Stimulated activated naive B cell treated with anti-CD40 and anti-IgM and Interleukin-4, amounts not matched to agents 10 μg/mL and 1 μg/mL and 100 μg/mL, for 72 hours (primary cell): ENCODE measurements around the gene TBL1Y.
"Not testable (repeated sequence)": the region's sequence is repeated elsewhere in the genome, so short reads cannot be mapped to it uniquely, and the experiment has no call there.

ENCODE experiments used
- ATAC-seq, 2 donors: fragments of 150-1000 bp; cut with Tn5 transposase; replicated peaks; 2 replicates each; pipeline ENCODE4 v1.10.0; 2021; ENCODE audit warnings: moderate library complexity in 1 of 2
- DNase-seq: peaks from one replicate; pipeline ENCODE4 v3.0.0; 2021
- H3K27ac Mint-ChIP-seq: one replicate; pipeline ENCODE4 v1.8.0; 2022; ENCODE audit warnings: mild to moderate bottlenecking, mixed read lengths
- H3K27me3 Mint-ChIP-seq, 2 donors: one replicate each; pipeline ENCODE4 v1.8.0; 2022; ENCODE audit warnings: mixed read lengths in 2 of 2
- H3K36me3 Mint-ChIP-seq, 2 donors: one replicate each; pipeline ENCODE4 v1.8.0; 2022; ENCODE audit warnings: mixed read lengths in 2 of 2, mild to moderate bottlenecking in 1 of 2
- H3K4me1 Mint-ChIP-seq, 2 donors: one replicate each; pipeline ENCODE4 v1.8.0; 2022; ENCODE audit warnings: mixed read lengths in 2 of 2, mild to moderate bottlenecking in 1 of 2
- H3K4me3 Mint-ChIP-seq, 2 donors: one replicate each; pipeline ENCODE4 v1.8.0; 2022; ENCODE audit warnings: mild to moderate bottlenecking in 2 of 2, mixed read lengths in 2 of 2, moderate library complexity in 1 of 2
- H3K9me3 Mint-ChIP-seq, 2 donors: one replicate each; pipeline ENCODE4 v1.8.0; 2022; ENCODE audit warnings: mixed read lengths in 2 of 2, mild to moderate bottlenecking in 1 of 2

Gene TBL1Y

DNA sequence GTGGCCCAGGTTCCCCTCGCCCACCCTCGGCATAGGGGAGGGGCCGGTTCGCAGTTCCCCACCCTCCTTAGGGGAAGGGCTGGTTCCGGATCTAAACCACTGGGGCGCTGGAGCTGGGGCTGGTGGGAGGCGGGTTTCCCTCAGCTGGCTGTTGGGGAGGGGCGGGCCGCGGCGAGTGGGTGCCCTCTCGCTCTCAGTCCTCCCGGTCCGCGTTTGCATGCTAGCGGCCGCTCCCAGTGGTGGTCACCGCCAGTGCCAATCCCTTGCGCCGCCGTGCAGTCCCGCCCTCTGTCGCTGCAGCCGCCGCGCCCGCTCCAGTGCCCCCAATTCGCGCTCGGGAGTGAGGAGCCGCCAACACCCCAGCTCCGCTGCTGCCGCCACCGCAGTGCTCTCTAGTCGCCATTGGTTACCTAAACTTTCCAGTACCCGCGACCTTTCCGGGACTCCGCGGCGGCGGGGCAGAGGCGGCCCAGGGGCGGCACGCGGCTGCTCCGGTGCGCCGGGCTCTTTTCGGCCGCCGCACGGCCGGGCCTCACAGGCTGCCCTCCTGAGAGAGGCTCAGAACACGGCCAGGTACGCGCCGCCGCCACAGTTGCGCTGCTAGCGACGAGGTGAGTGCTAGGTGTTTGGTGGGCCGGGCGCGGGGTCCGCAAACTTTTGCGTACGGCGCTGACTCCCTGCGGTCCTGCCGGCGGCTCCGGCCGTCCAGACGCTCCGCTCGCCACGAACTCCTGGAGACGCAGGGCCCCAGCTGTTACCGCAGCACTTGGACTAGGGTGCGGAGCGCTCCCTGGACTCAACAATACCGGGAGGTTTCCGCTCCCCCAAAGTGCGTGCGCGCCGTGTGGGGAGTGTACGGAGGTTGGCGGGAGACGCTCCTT, at the start of gene TBL1Y:
Gene TBL1Y (plus strand): TSS at position 326 of the 881 bp plus-strand sequence. CDS start 114,388 bp downstream, outside the sequence.
- no peaks in the 10 kb centered on the region for H3K36me3 Mint-ChIP-seq
- H3K27me3 Mint-ChIP-seq: peaks cover 0 to 19% of the 10 kb centered on the region in 2 donors
- H3K9me3 Mint-ChIP-seq: no peaks in the 10 kb centered on the region
- no peak within 1 kb of the TSS for H3K27ac Mint-ChIP-seq
- peak in 1 of 2 donors; percentile 25 for ATAC-seq
- H3K4me1 Mint-ChIP-seq: no peaks in the 10 kb centered on the region
- no peak for DNase-seq
- H3K4me3 Mint-ChIP-seq: peak within 1 kb of the TSS in 1 of 2 donors; percentile 47

GRCh38 chrY:6894496-6894895, 16.0 kb upstream of the TBL1Y start:
- Mint-ChIP-seq H3K9me3 (peaks cover 0 to 1% of the 10 kb centered on the region in 2 donors), H3K4me1 (no peaks in the 10 kb centered on the region), H3K4me3 (no peak overlapping the region), H3K27me3 (no peaks in the 10 kb centered on the region), H3K27ac (no peak overlapping the region), H3K36me3 (no peaks in the 10 kb centered on the region)
- DNase-seq (no peak), ATAC-seq (no peak)

GRCh38 chrY:6895236-6895635, 15.3 kb upstream of the TBL1Y start:
- Mint-ChIP-seq H3K4me1 (no peaks in the 10 kb centered on the region), H3K27ac (no peak overlapping the region)
- no peak for ATAC-seq

DNA sequence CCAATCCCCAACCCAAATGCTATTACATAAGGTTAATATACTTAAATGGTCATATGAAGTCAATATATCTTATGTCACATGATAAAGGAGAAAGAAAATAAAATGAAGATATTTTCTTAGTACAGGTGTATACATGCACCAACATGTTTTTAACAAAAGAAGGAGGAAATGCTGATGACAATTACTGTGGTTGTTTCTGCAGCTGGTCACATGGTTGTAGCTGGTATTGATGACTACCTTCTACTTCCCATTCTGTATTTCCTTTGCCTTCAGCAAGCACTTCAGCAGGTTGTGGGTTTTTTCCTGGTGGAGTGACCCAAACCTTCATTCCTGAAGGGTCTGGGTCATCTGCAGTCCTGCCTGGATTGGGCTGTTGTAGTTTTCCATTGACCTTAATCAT, 8.4 kb upstream of the TBL1Y start:
- not testable (repeated sequence) for ATAC-seq, H3K27me3 Mint-ChIP-seq

More at GRCh38 chrY:6895236-6895635, 15.3 kb upstream of the TBL1Y start:
- Mint-ChIP-seq H3K36me3 (no peaks in the 10 kb centered on the region), H3K27me3 (no peaks in the 10 kb centered on the region), H3K9me3 (peaks cover 0 to 1% of the 10 kb centered on the region in 2 donors), H3K4me3 (no peak overlapping the region)
- no peak for DNase-seq

GRCh38 chrY:6907591-6907990, 2.9 kb upstream of the TBL1Y start:
- no peaks in the 10 kb centered on the region for H3K36me3 Mint-ChIP-seq
- H3K9me3 Mint-ChIP-seq: no peaks in the 10 kb centered on the region
- H3K4me1 Mint-ChIP-seq: no peaks in the 10 kb centered on the region
- no peak for DNase-seq
- H3K4me3 Mint-ChIP-seq: no peak overlapping the region
- no peak for ATAC-seq
- H3K27ac Mint-ChIP-seq: no peak overlapping the region
- H3K27me3 Mint-ChIP-seq: peaks cover 0 to 19% of the 10 kb centered on the region in 2 donors

More for the DNA sequence above, 8.4 kb upstream of the TBL1Y start:
- not testable (repeated sequence) for H3K4me3 Mint-ChIP-seq, H3K4me1 Mint-ChIP-seq, H3K27ac Mint-ChIP-seq, DNase-seq, H3K9me3 Mint-ChIP-seq, H3K36me3 Mint-ChIP-seq

GRCh38 chrY:6908021-6908420, 2.5 kb upstream of the TBL1Y start:
- not testable (repeated sequence) for H3K9me3 Mint-ChIP-seq, H3K4me1 Mint-ChIP-seq, ATAC-seq, DNase-seq, H3K4me3 Mint-ChIP-seq, H3K36me3 Mint-ChIP-seq, H3K27ac Mint-ChIP-seq
- H3K27me3 Mint-ChIP-seq: peaks cover 0 to 19% of the 10 kb centered on the region in 2 donors

DNA sequence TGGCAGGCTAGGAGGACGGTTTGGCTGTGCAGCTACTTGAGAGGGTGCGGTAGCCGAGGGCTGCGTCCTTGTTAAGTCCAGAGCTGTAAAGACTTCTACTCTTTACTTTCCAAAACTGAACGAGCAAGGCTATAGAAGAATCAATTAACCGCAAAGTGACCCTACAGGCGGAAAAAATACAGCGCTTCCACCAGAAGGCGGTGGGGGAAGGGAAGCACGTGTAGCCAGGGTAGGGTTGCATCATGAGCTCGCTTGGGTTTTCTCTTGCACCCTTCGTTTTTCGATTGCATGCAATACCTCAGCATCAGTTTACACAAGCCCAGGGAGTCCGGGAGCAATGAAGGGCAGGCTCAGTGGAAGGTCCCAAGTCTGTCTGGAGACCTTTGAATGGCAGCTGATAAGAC, 1.4 kb upstream of the TBL1Y start:
- no peak for DNase-seq
- no peak for ATAC-seq
- no peaks in the 10 kb centered on the region for H3K36me3 Mint-ChIP-seq
- H3K9me3 Mint-ChIP-seq: no peaks in the 10 kb centered on the region
- H3K27me3 Mint-ChIP-seq: peaks cover 0 to 19% of the 10 kb centered on the region in 2 donors
- no peak overlapping the region for H3K27ac Mint-ChIP-seq
- H3K4me1 Mint-ChIP-seq: no peaks in the 10 kb centered on the region
- no peak overlapping the region for H3K4me3 Mint-ChIP-seq

GRCh38 chrY:6909856-6910255, 641 bp upstream of the TBL1Y start:
- H3K4me3 Mint-ChIP-seq: no peak overlapping the region
- ATAC-seq (no peak), DNase-seq (no peak)
- H3K27me3 Mint-ChIP-seq: peaks cover 0 to 19% of the 10 kb centered on the region in 2 donors
- no peaks in the 10 kb centered on the region for H3K4me1 Mint-ChIP-seq
- H3K9me3 Mint-ChIP-seq: no peaks in the 10 kb centered on the region
- H3K27ac Mint-ChIP-seq: no peak overlapping the region
- no peaks in the 10 kb centered on the region for H3K36me3 Mint-ChIP-seq

DNA sequence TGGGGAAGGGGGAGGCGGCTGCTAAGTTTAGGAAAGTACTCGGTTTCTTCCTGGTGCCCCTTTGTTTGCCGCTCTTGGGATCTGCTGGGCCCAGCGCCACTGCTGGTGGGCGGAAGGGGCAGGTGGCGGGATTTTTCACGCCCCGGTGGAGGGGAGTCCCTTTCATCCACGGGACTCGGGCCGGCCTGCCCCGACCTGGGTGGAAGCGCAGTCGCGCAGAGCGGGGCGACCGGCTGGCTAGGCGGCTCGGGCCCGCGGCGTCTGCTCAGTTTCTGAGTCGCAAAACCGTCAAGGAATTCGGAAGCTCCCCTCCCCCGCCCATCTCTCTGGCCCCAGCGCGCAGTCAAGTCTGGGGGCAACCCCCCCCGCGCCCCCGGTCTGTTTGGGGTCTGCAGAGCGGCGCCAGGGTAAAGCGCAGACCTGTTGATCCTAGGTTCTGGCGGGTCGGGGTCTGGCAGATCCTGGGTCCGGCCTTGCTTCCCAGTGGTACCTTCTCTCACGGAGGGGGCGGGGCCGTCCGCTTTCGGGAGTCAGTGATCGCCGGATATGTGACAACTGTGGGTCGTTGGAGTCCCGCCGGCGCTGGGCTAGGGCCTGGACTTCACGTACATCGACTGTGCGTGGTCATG, 870 bp downstream of the TBL1Y start, which contains the start of gene AMELY:
Gene AMELY (minus strand): TSS at position 500 of the 629 bp plus-strand sequence. CDS start 39,144 bp downstream, outside the sequence.
- Mint-ChIP-seq H3K9me3 (no peaks in the 10 kb centered on the region), H3K27ac (no peak within 1 kb of the TSS), H3K27me3 (peaks cover 0 to 19% of the 10 kb centered on the region in 2 donors), H3K36me3 (no peaks in the 10 kb centered on the region), H3K4me1 (no peaks in the 10 kb centered on the region), H3K4me3 (peak within 1 kb of the TSS in 1 of 2 donors; percentile 47)
- ATAC-seq (no peak), DNase-seq (no peak)

DNA sequence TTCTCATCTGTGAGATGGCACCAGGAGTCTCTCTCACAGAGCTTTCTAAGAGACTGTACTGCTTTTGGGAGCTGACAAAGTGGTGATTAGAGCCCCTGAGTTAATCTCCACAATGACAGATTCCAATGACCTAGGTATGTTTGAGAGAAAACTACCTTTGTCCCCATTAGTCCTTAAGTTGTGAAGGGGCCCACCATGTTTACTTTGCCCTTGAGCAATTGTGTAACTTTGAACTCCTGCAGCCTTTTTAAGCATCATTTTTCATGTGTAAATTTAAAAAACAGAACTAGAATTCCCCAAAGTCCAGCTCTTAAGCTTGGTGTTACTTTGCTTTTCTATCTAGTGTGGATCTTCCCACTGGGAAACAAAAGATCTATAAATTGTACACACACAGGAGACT, 2.9 kb downstream of the TBL1Y start:
- no peak for ATAC-seq
- Mint-ChIP-seq H3K4me3 (no peak overlapping the region), H3K27me3 (peaks cover 0 to 19% of the 10 kb centered on the region in 2 donors), H3K27ac (no peak overlapping the region), H3K36me3 (no peaks in the 10 kb centered on the region), H3K9me3 (no peaks in the 10 kb centered on the region), H3K4me1 (no peaks in the 10 kb centered on the region)
- no peak for DNase-seq

GRCh38 chrY:6921061-6921460, 10.6 kb downstream of the TBL1Y start:
- peaks cover 0 to 3% of the 10 kb centered on the region in 2 donors for H3K9me3 Mint-ChIP-seq
- H3K27ac Mint-ChIP-seq: no peak overlapping the region
- no peak for DNase-seq
- H3K4me3 Mint-ChIP-seq: no peak overlapping the region
- H3K4me1 Mint-ChIP-seq: no peaks in the 10 kb centered on the region
- H3K36me3 Mint-ChIP-seq: no peaks in the 10 kb centered on the region
- ATAC-seq: no peak
- no peaks in the 10 kb centered on the region for H3K27me3 Mint-ChIP-seq

GRCh38 chrY:6928265-6928664, 17.8 kb downstream of the TBL1Y start:
- H3K9me3 Mint-ChIP-seq: no peaks in the 10 kb centered on the region
- H3K27me3 Mint-ChIP-seq: no peaks in the 10 kb centered on the region
- no peak for ATAC-seq
- H3K27ac Mint-ChIP-seq: no peak overlapping the region
- no peaks in the 10 kb centered on the region for H3K4me1 Mint-ChIP-seq
- no peaks in the 10 kb centered on the region for H3K36me3 Mint-ChIP-seq
- no peak overlapping the region for H3K4me3 Mint-ChIP-seq
- no peak for DNase-seq

- H3K27ac Mint-ChIP-seq: no peak overlapping the region
- no peak for ATAC-seq
- H3K4me3 Mint-ChIP-seq: no peak overlapping the region
- no peaks in the 10 kb centered on the region for H3K9me3 Mint-ChIP-seq
- H3K4me1 Mint-ChIP-seq: no peaks in the 10 kb centered on the region
- no peaks in the 10 kb centered on the region for H3K27me3 Mint-ChIP-seq
- no peaks in the 10 kb centered on the region for H3K36me3 Mint-ChIP-seq
- DNase-seq: no peak
Measured at GRCh38 chrY:6929237-6929636, 18.7 kb downstream of the TBL1Y start.

- Mint-ChIP-seq H3K27me3 (no peaks in the 10 kb centered on the region), H3K9me3 (no peaks in the 10 kb centered on the region), H3K36me3 (no peaks in the 10 kb centered on the region), H3K4me1 (no peaks in the 10 kb centered on the region), H3K4me3 (no peak overlapping the region), H3K27ac (no peak overlapping the region)
- ATAC-seq (no peak), DNase-seq (no peak)
Measured at GRCh38 chrY:6931779-6932396, 21.4 kb downstream of the TBL1Y start.
